ENCODE data around the gene WDR54.
"Not testable (repeated sequence)": the region's sequence is repeated elsewhere in the genome, so short reads cannot be mapped to it uniquely, and the experiment has no call there.

The WDR54 gene

GRCh38 chr2:74401891-74402290 lies 19.6 kb upstream of the WDR54 start:
- no peak for DNase-seq

DNA sequence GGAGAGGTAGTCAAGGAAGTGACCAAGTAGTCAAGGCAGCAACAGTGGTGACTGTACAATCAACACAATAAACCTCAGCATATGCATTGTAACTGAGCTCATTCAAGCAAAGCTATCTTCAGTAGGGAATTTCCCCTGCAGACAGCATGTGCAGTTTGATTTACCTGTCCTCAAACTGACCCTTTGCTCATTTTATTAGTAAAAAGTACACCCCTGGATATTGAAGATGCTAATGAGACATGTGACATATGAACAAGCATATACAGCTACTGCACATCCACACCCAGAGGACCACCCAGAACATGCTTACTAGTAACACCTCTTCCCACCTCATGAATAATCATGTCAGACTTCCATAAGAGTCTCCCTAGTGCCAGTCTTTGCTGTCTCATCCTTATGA lies 15.5 kb upstream of the WDR54 start:
- DNase-seq: no peak

DNA sequence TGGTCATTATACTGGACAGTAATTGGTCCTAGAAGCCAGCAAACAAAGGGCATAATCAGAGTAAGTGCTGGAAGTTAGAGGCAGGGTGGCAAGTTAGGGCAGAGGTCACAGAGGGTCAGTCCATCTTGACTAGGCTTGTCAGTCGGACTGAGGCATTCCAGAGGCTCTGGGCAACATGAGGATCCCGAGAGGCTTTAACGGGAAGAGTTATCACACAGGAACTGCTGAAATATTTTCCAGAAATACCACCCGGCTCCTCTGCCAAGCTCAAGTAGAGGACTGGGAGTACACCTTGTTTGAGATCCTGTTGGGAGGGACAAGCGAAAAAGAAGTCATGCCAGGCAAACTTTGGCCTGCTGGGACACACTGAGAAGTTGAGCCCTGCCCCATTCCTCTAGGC lies 13.8 kb upstream of the WDR54 start:
- no peak for DNase-seq

GRCh38 chr2:74413001-74413698 lies 8.4 kb upstream of the WDR54 start:
- DNase-seq: no peak

DNA sequence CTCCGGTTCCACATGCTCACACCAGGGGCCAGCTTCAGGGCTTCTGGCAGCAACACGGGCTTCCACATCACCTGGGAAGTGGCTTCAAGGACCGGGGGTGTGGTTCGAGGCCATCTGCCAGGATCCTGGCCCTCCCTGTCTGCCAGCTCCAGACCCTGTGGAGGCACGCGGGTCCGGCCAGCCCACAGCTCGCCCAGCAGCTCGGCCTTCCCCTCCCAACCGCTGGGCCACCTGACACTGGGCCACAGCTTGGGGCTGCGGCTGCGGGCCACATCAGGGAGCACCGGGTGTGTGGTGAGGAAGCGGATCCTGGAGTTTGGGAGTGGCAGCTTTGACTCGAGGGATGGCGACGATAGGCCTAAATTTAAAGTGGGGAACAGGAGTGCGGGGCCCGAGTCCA lies 7.1 kb upstream of the WDR54 start:
- DNase-seq: no peak

DNA sequence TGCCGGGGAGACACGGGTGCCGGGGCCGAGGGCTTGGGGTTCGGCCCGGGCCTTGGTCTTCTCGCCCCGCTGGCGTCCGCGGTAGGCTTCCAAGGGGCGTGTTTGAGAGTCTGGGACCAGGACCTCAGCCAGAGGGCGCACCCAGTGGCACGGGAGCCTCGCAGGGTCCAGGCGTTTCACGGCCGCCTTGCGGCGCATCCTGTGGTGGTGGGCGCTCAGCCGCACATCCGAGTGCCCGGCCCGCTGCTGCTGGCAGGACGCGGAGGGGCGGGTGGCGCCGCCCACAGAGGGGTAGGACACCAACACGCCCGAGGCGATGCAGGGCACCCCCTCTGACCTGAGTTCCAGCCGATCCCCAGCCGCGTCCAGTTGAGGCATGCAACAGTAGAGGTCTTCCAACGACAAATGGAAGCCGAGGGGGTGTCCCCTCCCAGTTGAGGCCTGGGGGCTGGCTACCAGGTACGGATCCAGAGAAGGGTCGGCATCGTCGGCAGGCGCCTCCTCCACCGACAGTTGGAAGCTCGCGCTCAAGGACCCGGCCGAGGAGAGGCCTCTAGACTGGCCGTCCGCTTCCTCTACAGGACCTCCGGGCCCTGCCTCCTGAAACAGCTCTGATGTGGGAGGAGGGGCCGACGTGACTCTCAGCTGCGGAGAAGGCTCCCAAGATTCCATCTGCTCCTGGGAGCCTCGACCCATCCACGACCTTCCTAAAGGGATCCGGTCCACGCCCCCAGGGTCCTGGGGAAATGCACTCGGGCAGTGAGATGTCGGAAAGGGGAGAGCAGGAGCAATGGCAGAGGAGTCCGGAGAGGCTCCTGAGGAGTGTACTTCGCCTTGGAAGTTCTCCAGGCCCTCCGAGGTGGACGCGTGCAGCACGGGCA lies 6.4 kb upstream of the WDR54 start:
- peak in 22 of 56 donors; percentile 20 to 74 (median 38) for DNase-seq

- no peak for DNase-seq
These were observed 5.7 kb upstream of the WDR54 start for GRCh38 chr2:74415762-74416395.

DNA sequence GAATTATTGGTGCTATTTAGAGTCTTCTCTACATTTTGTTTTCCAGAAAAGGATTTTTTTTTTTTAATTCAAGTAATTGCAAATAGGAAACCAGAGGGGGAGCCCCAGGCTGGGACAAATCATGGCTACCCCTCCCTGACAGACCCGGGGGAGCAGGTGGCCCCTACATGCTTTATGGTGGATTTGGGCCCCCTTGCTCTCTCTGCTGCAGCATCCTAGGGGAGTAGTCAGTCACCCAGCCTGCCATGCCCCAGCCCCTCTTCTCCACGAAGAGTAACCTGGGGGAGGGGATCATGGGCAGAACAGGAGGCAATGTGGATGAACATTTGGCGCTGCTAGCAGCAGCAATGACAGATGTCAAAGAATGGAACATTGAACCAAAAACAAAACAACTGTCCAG lies 4.8 kb upstream of the WDR54 start:
- no peak for DNase-seq

DNA sequence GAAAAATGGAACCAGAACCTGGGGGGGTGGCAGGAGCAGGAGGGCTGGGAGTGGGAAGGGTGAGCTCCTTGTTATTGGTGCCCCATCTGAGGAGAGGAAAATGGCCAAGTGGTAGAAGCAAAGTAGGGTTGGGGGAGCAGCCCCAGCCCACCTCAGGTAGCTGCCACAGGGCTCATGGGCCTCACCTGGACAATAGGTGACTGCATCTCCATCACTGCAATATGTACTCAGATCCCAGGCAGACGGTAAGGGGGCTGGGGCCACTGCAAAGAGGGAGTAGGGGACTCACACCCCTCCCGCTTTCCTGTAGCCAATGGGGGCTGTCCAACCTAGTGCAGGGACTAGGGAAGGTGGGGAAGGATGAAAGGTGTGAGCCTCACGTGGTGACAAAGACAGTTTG lies 4.3 kb upstream of the WDR54 start:
- DNase-seq: no peak

DNA sequence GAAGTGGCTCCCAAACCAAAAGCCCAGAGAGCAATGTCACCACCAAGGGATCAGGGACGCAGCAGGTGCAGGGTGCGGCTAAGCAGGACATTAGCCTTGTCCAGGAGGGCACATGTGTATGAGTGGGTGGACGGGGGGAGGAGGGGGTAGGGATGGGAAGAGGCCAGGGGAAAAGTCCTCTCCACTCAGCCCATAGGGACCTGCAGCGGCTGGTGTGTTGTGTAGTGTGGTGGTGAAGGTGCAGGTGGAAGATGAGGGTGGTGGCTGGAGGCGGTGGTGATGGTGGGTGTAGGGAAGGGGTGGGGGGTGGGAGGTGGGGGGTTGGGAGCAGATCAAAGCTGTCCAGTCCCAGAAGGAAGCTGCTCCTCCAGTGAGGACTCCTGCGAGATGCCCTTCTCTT lies 3.8 kb upstream of the WDR54 start:
- no peak for DNase-seq

DNA sequence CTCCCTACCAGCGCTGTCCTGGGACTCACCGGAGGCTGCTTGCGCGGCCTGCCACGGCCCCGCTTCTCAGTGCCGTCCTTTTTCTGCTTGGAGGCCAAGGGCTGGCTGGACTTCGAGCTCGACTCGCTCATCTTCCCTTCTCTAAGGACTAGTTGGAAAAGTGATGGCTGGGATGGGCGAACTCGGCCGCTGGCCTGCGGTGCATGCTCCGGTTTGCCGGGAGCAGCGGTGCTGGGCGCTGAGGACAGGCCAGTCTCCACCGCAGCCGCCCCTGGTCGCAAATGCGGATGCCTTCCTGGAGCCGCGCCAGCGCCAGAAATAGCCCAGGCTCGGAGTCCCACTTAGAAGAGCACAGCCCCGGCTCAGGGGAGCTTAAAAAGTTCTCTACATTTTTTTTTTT lies 3.2 kb upstream of the WDR54 start:
- no peak for DNase-seq

DNA sequence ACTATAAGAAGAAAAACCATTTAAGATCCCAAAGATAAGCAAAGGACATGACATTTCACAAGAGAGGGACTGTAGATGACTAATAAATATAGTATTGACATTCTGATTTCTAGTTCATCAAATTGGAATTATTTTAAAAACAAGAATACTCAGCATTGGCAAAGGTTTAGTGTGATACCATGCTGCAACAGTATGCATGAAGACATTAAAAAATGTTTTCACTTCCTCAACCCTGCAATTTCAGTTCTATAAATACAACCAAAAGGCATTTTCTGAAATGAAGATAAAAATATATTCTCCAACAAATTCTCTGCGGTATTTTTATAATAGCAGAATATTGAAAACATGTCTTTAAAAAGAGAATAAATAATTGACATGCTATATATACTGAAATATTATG lies 2.2 kb upstream of the WDR54 start:
- DNase-seq: no peak

- no peak for DNase-seq
These were observed 1.5 kb upstream of the WDR54 start for GRCh38 chr2:74420006-74420405.

DNA sequence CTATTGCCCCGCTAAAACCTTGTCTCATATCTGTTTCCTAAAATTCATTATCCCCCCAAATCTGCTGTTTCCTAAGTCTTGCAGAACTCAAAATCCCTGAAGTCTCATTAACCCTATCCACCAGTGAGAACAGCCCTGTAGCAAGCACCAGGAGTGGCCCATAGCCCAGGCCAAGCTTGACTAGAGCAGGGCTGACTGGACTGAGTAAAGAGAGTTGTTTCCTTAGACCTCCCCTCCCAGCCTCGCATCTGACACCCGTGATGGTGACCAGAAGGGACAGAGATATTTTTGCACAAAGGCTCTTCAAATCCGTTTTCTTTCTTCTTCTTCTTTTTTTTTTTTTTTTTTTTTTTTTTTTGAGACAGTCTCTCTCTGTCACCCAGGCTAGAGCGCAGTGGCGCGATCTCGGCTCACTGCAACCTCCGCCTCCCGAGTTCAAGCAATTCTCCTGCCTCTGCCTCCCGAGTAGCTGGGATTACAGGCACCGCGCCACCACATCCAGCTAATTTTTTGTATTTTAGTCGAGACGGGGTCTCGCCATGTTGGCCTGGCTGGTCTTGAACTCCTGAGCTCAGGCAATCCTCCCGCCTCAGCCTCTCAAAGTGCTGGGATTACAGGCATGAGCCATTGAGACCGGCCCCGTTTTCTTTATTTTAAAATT lies 957 bp upstream of the WDR54 start:
- not testable (repeated sequence) for DNase-seq

- no peak for DNase-seq
These were observed 1.9 kb downstream of the WDR54 start for GRCh38 chr2:74423231-74424095.

DNA sequence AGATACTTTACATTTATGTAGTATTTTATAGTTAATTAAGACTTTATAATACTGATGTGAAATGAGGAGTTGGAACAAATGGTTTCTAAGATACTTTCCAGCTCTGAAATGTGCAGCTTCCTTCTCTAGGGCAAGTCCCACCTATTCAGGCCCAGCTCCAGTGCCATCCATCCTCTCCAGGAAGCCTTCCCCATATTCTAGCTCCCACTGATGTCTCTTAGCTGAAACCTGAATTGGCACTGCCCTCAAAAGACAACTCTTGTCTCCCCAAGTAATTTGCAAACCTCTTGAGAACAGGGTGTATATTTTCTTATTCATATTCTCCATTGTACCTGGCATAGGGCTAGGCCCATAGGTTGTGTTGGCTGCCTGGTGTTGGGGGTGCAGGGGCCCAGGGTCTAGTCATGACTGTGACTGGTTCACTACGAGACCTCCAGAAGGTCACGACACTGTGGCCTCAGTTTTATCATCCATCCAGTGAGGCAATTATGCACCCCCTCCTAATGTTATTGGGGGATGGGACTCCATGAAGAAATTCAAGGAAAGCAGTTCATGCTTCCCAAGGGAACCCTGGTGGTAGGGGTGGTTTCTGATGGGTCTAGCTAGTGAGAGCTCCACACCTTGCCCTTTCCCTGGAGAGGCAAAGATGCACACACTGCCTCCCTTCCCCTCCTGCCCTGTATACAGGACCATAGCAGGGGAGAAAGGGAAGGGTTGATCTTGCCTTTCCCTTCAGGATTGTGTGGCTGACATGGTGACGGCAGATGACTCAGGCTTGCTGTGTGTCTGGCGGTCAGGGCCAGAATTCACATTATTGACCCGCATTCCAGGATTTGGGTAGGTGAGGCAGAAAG lies 2.8 kb downstream of the WDR54 start:
- no peak for DNase-seq

- DNase-seq: no peak
These were observed 3.5 kb downstream of the WDR54 start for GRCh38 chr2:74424995-74425406.

DNA sequence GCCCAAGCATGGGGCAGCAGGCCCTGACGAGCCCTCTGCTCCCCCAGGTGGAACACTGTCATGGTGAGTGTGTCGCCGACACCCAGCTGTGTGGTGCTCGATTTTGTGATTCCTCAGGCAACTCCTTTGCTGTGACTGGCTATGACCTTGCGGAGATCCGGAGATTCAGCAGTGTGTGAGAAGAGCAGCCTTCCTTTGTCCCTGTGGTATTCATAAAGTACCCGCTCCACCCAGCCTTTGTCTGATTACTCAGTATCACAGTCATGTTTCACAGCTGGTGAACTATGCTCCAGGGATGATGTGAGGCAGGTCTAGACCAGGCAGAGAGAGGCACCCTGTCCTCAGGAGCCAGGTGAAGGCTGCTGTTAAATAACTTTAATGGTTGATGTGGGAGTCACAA lies 4.0 kb downstream of the WDR54 start:
- DNase-seq: no peak

DNA sequence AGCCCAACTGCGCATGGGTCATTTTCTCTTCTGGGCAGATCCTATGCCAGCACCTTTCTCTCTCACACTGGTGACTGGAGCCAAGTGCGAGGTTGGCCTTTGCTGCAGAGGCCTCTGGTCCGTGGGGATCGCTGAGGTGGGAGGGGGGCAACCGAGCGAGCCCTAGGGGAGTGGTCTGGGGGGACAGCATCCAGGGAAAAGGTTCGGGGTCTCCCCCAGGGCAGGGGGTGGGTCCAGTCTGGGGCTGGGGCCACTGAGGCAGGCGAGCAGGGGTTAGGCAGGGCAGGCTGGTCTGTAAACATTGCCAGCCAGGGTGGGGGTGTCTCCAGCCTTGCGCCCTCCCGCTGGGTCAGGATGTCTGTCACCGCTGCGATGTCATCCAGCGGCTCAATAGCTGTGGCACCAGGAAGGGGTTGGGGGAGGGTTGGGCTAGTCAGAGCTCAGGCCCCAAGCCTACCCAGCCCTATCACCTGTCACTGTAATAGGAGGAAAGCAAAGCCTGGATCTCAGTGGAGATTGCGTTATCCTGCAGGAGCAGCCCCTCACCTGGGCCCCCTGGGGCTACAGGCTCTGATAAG lies 4.7 kb downstream of the WDR54 start:
- DNase-seq: no peak

DNA sequence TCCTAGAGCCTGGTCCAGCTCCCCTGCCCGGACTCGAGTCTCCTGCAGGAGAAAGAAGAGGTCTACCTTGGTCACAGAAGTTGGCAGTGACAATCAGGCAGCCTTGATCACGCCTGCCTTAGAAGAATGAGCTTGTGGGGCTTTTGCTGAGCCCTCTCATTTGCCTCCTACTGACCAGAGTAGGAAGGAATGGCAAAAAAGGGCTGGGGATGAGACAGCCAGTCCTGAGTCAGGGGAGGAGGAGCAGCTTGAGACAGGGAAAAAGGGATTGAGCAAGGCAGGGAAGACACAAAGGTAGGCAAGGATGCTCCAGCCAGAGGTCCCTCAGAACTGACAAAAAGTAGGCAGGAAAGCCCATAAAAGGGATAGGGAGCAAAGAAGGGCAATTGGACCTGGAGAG lies 6.0 kb downstream of the WDR54 start:
- no peak for DNase-seq
